COLO668 (cell line): Measurements from ENCODE around the gene BAZ2B.
"Not testable (repeated sequence)": the region's sequence is repeated elsewhere in the genome, so short reads cannot be mapped to it uniquely, and the experiment has no call there.

Experiments
- DNase-seq: peaks from one replicate; lab custom pipeline; 2025; ENCODE audit not compliant: unreplicated experiment; lab: John Stamatoyannopoulos, UW

BAZ2B gene

GRCh38 chr2:159427048-159427447 lies 189.3 kb downstream of the BAZ2B start:
- no peak for DNase-seq

- DNase-seq: no peak
Measured at GRCh38 chr2:159419403-159419802, 196.9 kb downstream of the BAZ2B start.

GRCh38 chr2:159411460-159411859 lies 204.9 kb downstream of the BAZ2B start:
- DNase-seq: no peak

GRCh38 chr2:159410276-159410675 lies 206.1 kb downstream of the BAZ2B start:
- no peak for DNase-seq

GRCh38 chr2:159409116-159409800 lies 207.1 kb downstream of the BAZ2B start:
- DNase-seq: no peak

- DNase-seq: no peak
Measured at GRCh38 chr2:159402790-159403189, 213.6 kb downstream of the BAZ2B start.

GRCh38 chr2:159402160-159402559 lies 214.2 kb downstream of the BAZ2B start:
- not testable (repeated sequence) for DNase-seq

- DNase-seq: no peak
Measured at GRCh38 chr2:159399716-159400415, 216.5 kb downstream of the BAZ2B start.

- DNase-seq: peak; percentile 4
Measured at GRCh38 chr2:159396799-159397198, 219.5 kb downstream of the BAZ2B start.

GRCh38 chr2:159382447-159383028 lies 233.8 kb downstream of the BAZ2B start:
- DNase-seq: no peak

- no peak for DNase-seq
Measured at GRCh38 chr2:159381574-159381973, 234.8 kb downstream of the BAZ2B start.

GRCh38 chr2:159380685-159381239 lies 235.6 kb downstream of the BAZ2B start:
- no peak for DNase-seq

- DNase-seq: no peak
Measured at GRCh38 chr2:159379181-159379580, 237.2 kb downstream of the BAZ2B start.

- DNase-seq: no peak
Measured at GRCh38 chr2:159375241-159375640, 241.1 kb downstream of the BAZ2B start.

- DNase-seq: no peak
Measured at GRCh38 chr2:159371506-159371905, 244.8 kb downstream of the BAZ2B start.

- no peak for DNase-seq
Measured at GRCh38 chr2:159366538-159366937, 249.8 kb downstream of the BAZ2B start.

- no peak for DNase-seq
Measured at GRCh38 chr2:159362816-159363251, 253.5 kb downstream of the BAZ2B start.

- no peak for DNase-seq
Measured at GRCh38 chr2:159362094-159362493, 254.3 kb downstream of the BAZ2B start.

- DNase-seq: not testable (repeated sequence)
Measured at GRCh38 chr2:159361603-159362002, 254.7 kb downstream of the BAZ2B start.

- DNase-seq: no peak
Measured at GRCh38 chr2:159356053-159356554, 260.2 kb downstream of the BAZ2B start.

- no peak for DNase-seq
Measured at GRCh38 chr2:159351977-159352376, 264.4 kb downstream of the BAZ2B start.
